A673 (cell line): ENCODE measurements around the gene IQCH.

Experiments
- CTCF ChIP-seq: fragments of 300-800, 200-600 bp; sonication (generic); conservative IDR thresholded peaks from 2 replicates; pipeline ENCODE4 v1.5.1; 2017; ENCODE audit warnings: low read depth, mild to moderate bottlenecking, antibody characterized with exemption, low read length, moderate library complexity, mixed read lengths
- EZH2 ChIP-seq: fragments of 200-600 bp; sonication (generic); IDR thresholded peaks from 2 replicates; pipeline ENCODE4 v1.6.1; 2017; ENCODE audit warnings: borderline replicate concordance, low read depth, mild to moderate bottlenecking, mixed read lengths, antibody characterized with exemption, low read length; ENCODE audit not compliant: poor library complexity, severe bottlenecking

DNA sequence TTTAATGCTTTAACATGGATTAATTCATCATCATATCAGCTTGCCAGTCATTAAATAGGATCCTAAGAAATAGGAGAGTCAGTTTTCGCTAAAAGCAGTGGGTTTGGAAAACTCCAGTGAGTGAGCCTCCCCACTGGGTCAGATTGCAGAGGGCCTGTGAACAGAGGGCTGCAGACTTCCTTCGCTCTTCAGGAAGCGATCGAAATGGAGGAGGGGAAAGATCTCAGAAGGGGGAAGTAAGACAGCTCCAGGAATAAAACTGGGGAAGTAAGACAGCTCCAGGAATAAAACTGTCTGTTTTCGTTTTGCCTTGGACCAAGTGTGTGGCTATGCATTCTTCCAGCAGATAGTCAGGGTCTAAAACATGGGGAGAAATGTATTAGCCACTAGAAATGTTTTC is 141.5 kb downstream of the IQCH start:
- TF ChIP-seq CTCF (no peak), EZH2 (no peak)
